Neural cell (in vitro differentiated cells): Measurements from ENCODE around the gene PHB1. TPM values are rescaled to one million over a fixed set of nuclear protein-coding genes. Genes with fewer than 3 reads are reported as not detected.

Experiments used
- H2AFZ ChIP-seq: fragments of 200-600, 300-800 bp; sonication (generic), shearing (Covaris generic); 2 replicates; pipeline ENCODE4 v1.6.0; 2014; ENCODE audit warnings: low read depth, mild to moderate bottlenecking, antibody characterized with exemption, low read length, moderate library complexity
- H3F3A ChIP-seq: fragments of 200-600 bp; shearing (Covaris generic); 2 replicates; pipeline ENCODE4 v1.6.1; 2016; ENCODE audit warnings: mild to moderate bottlenecking, moderate library complexity, mixed read lengths, antibody characterized with exemption, low read length; ENCODE audit not compliant: insufficient read depth, poor library complexity, severe bottlenecking
- H3K27ac ChIP-seq: fragments of 200-600, 300-800 bp; sonication (generic), shearing (Covaris generic); 2 replicates; pipeline ENCODE4 v1.5.1; 2014; ENCODE audit warnings: mild to moderate bottlenecking, low read length, moderate library complexity
- H3K27me3 ChIP-seq: fragments of 300-800, 200-600 bp; sonication (generic), shearing (Covaris generic); 2 replicates; pipeline ENCODE4 v1.6.0; 2014; ENCODE audit warnings: mild to moderate bottlenecking, low read depth, low read length, moderate library complexity; ENCODE audit not compliant: insufficient read depth
- H3K36me3 ChIP-seq: fragments of 300-800, 200-600 bp; sonication (generic), shearing (Covaris generic); 2 replicates; pipeline ENCODE4 v1.5.1; 2014; ENCODE audit warnings: mild to moderate bottlenecking, antibody characterized with exemption, low read length, moderate library complexity; ENCODE audit not compliant: insufficient read depth
- H3K4me2 ChIP-seq: fragments of 300-800, 200-600 bp; sonication (generic), shearing (Covaris generic); 2 replicates; pipeline ENCODE4 v1.6.0; 2014; ENCODE audit warnings: mild to moderate bottlenecking, low read length
- H3K4me3 ChIP-seq: fragments of 300-800, 200-600 bp; sonication (generic), shearing (Covaris generic); 2 replicates; pipeline ENCODE4 v1.5.1; 2014; ENCODE audit warnings: mild to moderate bottlenecking, low read length, moderate library complexity
- H3K79me2 ChIP-seq: fragments of 200-600 bp; shearing (Covaris generic); replicated peaks from 2 replicates; pipeline ENCODE4 v1.6.0; 2014; ENCODE audit warnings: mild to moderate bottlenecking, low read length, moderate library complexity; ENCODE audit not compliant: insufficient read depth
- H3K9ac ChIP-seq: fragments of 300-800, 200-600 bp; sonication (generic), shearing (Covaris generic); 2 replicates; pipeline ENCODE4 v1.6.1; 2016; ENCODE audit warnings: mild to moderate bottlenecking, low read length, mixed read lengths
- H3K9me2 ChIP-seq: fragments of 200-600 bp; shearing (Covaris generic); 2 replicates; pipeline ENCODE4 v1.6.1; 2016; ENCODE audit warnings: mild to moderate bottlenecking, low read length, mixed read lengths; ENCODE audit not compliant: insufficient read depth
- H3K9me3 ChIP-seq: fragments of 200-600, 300-800 bp; sonication (generic), shearing (Covaris generic); 2 replicates; pipeline ENCODE4 v1.6.1; 2016; ENCODE audit warnings: mild to moderate bottlenecking, mixed run types, low read length, moderate library complexity, mixed read lengths
- H4K20me1 ChIP-seq: fragments of 200-600 bp; shearing (Covaris generic); 2 replicates; pipeline ENCODE4 v1.6.1; 2016; ENCODE audit warnings: mild to moderate bottlenecking, mixed run types; ENCODE audit not compliant: insufficient read depth
- EP300 ChIP-seq: fragments of 450-650 bp; conservative IDR thresholded peaks from 2 replicates; pipeline ENCODE4 v1.6.1; 2014; ENCODE audit warnings: antibody characterized with exemption, mild to moderate bottlenecking, moderate library complexity; ENCODE audit not compliant: poor library complexity, severe bottlenecking
- EZH2 ChIP-seq: fragments of 200-600, 300-800 bp; shearing (Covaris generic), sonication (generic); IDR thresholded peaks from 2 replicates; pipeline ENCODE4 v1.6.1; 2014; ENCODE audit warnings: antibody characterized with exemption, low read length, borderline replicate concordance, mild to moderate bottlenecking; ENCODE audit not compliant: insufficient read depth, poor library complexity, severe bottlenecking
- MXI1 ChIP-seq: fragments of 450-650 bp; conservative IDR thresholded peaks from 2 replicates; pipeline ENCODE4 v1.6.1; 2014; ENCODE audit warnings: antibody characterized with exemption, mild to moderate bottlenecking; ENCODE audit not compliant: poor library complexity, severe bottlenecking
- POLR2AphosphoS5 ChIP-seq: IDR thresholded peaks from 2 replicates; pipeline ENCODE4 v1.6.1; 2012
- RAD21 ChIP-seq: fragments of 450-650 bp; conservative IDR thresholded peaks from 2 replicates; pipeline ENCODE4 v1.6.1; 2014; ENCODE audit warnings: antibody characterized with exemption, mild to moderate bottlenecking, moderate library complexity
- SMC3 ChIP-seq: fragments of 450-650 bp; conservative IDR thresholded peaks from 2 replicates; pipeline ENCODE4 v1.6.1; 2014; ENCODE audit warnings: antibody characterized with exemption, mild to moderate bottlenecking, moderate library complexity; ENCODE audit not compliant: poor library complexity
- TAF1 ChIP-seq: IDR thresholded peaks from 2 replicates; pipeline ENCODE4 v1.6.1; 2012; ENCODE audit warnings: low read depth
- polyA plus RNA-seq: library from polyadenylated mRNA; depleted of rRNA; stranded (reverse); fragments of >200 nt; gene quantifications from 2 replicates; pipeline ENCODE4 v1.2.3, GENCODE V29; 2014
- TF ChIP-seq, protein P1 (sequence below): fragments of 450-650 bp; IDR thresholded peaks from 2 replicates; pipeline ENCODE4 v1.5.1; 2014; ENCODE audit warnings: antibody characterized with exemption, mild to moderate bottlenecking, moderate library complexity; ENCODE audit not compliant: poor library complexity, severe bottlenecking
- TF ChIP-seq, protein P2 (sequence below): IDR thresholded peaks from 2 replicates; pipeline ENCODE4 v1.6.1; 2012; ENCODE audit warnings: borderline replicate concordance

The PHB1 gene
- polyA plus RNA-seq, 1 donor from 2014 or later, result 99.0 TPM

- no peak overlapping the region for H2AFZ ChIP-seq
- no peaks in the 10 kb centered on the region for H3K9me3 ChIP-seq
- no peak overlapping the region for H3K4me2 ChIP-seq
- H3K9me2 ChIP-seq, result no peaks in the 10 kb centered on the region
- H3K27me3 ChIP-seq, result no peaks in the 10 kb centered on the region
- no peaks in the 10 kb centered on the region for H3F3A ChIP-seq
- no peak overlapping the region for H3K27ac ChIP-seq
- no peaks in the 10 kb centered on the region for H3K36me3 ChIP-seq
- H3K4me3 ChIP-seq, result no peak overlapping the region
- TF ChIP-seq POLR2AphosphoS5, result no peak
- no peak for TF ChIP-seq SMC3
- TF ChIP-seq EP300, result no peak
- TF ChIP-seq, protein P1, sequence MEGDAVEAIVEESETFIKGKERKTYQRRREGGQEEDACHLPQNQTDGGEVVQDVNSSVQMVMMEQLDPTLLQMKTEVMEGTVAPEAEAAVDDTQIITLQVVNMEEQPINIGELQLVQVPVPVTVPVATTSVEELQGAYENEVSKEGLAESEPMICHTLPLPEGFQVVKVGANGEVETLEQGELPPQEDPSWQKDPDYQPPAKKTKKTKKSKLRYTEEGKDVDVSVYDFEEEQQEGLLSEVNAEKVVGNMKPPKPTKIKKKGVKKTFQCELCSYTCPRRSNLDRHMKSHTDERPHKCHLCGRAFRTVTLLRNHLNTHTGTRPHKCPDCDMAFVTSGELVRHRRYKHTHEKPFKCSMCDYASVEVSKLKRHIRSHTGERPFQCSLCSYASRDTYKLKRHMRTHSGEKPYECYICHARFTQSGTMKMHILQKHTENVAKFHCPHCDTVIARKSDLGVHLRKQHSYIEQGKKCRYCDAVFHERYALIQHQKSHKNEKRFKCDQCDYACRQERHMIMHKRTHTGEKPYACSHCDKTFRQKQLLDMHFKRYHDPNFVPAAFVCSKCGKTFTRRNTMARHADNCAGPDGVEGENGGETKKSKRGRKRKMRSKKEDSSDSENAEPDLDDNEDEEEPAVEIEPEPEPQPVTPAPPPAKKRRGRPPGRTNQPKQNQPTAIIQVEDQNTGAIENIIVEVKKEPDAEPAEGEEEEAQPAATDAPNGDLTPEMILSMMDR, result no peak
- no peak for TF ChIP-seq EZH2
- no peak for TF ChIP-seq RAD21
- no peak for TF ChIP-seq TAF1
- no peak for TF ChIP-seq MXI1
- TF ChIP-seq, protein P2, sequence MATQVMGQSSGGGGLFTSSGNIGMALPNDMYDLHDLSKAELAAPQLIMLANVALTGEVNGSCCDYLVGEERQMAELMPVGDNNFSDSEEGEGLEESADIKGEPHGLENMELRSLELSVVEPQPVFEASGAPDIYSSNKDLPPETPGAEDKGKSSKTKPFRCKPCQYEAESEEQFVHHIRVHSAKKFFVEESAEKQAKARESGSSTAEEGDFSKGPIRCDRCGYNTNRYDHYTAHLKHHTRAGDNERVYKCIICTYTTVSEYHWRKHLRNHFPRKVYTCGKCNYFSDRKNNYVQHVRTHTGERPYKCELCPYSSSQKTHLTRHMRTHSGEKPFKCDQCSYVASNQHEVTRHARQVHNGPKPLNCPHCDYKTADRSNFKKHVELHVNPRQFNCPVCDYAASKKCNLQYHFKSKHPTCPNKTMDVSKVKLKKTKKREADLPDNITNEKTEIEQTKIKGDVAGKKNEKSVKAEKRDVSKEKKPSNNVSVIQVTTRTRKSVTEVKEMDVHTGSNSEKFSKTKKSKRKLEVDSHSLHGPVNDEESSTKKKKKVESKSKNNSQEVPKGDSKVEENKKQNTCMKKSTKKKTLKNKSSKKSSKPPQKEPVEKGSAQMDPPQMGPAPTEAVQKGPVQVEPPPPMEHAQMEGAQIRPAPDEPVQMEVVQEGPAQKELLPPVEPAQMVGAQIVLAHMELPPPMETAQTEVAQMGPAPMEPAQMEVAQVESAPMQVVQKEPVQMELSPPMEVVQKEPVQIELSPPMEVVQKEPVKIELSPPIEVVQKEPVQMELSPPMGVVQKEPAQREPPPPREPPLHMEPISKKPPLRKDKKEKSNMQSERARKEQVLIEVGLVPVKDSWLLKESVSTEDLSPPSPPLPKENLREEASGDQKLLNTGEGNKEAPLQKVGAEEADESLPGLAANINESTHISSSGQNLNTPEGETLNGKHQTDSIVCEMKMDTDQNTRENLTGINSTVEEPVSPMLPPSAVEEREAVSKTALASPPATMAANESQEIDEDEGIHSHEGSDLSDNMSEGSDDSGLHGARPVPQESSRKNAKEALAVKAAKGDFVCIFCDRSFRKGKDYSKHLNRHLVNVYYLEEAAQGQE, result no peak
- no peaks in the 10 kb centered on the region for H4K20me1 ChIP-seq
- H3K9ac ChIP-seq, result no peak overlapping the region
- no peaks in the 10 kb centered on the region for H3K79me2 ChIP-seq
Observed at GRCh38 chr17:49372425-49372824, 42.3 kb downstream of the PHB1 start.

GRCh38 chr17:49370971-49371834 lies 43.5 kb downstream of the PHB1 start:
- Histone ChIP-seq H4K20me1 (no peaks in the 10 kb centered on the region), H3K9me3 (no peaks in the 10 kb centered on the region), H3K9ac (no peak overlapping the region), H3K27me3 (no peaks in the 10 kb centered on the region), H2AFZ (no peak overlapping the region), H3K36me3 (no peaks in the 10 kb centered on the region), H3K4me3 (no peak overlapping the region), H3K27ac (no peak overlapping the region), H3F3A (no peaks in the 10 kb centered on the region), H3K9me2 (no peaks in the 10 kb centered on the region), H3K4me2 (no peak overlapping the region), H3K79me2 (no peaks in the 10 kb centered on the region)
- TF ChIP-seq, protein P1, result no peak
- TF ChIP-seq EZH2 (no peak), TAF1 (no peak), POLR2AphosphoS5 (no peak), MXI1 (no peak), SMC3 (no peak), RAD21 (no peak), EP300 (no peak)
- TF ChIP-seq, protein P2, result no peak
